VCaP (cell line): ENCODE measurements around the gene LARP6.
"Not testable (repeated sequence)": the region's sequence is repeated elsewhere in the genome, so short reads cannot be mapped to it uniquely, and the experiment has no call there.

Source experiments
- H3K27ac ChIP-seq: fragments of 450-650 bp; 2 replicates; pipeline ENCODE4 v1.5.1; 2017
- TF ChIP-seq, protein P1 (sequence below): fragments of 450-650 bp; conservative IDR thresholded peaks from 2 replicates; pipeline ENCODE4 v1.5.1; 2017; ENCODE audit warnings: mild to moderate bottlenecking, moderate library complexity

LARP6 gene

DNA sequence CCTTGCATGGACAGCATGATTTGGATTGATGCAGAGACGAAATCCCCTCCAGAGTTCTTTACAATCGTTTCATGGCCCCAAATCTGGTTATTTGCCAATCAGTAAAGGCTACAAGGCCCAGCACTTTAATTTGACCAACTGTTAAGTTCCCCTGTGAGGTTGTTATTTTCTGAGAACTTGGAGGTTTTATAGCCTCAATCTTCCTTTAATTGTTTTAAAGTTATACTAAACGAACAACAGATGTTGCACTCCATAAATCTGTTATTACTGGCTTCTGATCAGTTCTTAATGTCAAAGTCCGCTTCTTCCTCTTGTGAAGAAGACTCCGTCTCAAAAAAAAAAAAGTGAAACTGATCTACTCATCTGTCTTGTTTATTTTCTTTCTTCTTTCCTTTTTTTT lies 30.8 kb downstream of the LARP6 start:
- H3K27ac ChIP-seq, result peak overlapping the region; percentile 70; the same call in 1 of the 2 replicates
- TF ChIP-seq, protein P1, sequence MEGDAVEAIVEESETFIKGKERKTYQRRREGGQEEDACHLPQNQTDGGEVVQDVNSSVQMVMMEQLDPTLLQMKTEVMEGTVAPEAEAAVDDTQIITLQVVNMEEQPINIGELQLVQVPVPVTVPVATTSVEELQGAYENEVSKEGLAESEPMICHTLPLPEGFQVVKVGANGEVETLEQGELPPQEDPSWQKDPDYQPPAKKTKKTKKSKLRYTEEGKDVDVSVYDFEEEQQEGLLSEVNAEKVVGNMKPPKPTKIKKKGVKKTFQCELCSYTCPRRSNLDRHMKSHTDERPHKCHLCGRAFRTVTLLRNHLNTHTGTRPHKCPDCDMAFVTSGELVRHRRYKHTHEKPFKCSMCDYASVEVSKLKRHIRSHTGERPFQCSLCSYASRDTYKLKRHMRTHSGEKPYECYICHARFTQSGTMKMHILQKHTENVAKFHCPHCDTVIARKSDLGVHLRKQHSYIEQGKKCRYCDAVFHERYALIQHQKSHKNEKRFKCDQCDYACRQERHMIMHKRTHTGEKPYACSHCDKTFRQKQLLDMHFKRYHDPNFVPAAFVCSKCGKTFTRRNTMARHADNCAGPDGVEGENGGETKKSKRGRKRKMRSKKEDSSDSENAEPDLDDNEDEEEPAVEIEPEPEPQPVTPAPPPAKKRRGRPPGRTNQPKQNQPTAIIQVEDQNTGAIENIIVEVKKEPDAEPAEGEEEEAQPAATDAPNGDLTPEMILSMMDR, result no peak

DNA sequence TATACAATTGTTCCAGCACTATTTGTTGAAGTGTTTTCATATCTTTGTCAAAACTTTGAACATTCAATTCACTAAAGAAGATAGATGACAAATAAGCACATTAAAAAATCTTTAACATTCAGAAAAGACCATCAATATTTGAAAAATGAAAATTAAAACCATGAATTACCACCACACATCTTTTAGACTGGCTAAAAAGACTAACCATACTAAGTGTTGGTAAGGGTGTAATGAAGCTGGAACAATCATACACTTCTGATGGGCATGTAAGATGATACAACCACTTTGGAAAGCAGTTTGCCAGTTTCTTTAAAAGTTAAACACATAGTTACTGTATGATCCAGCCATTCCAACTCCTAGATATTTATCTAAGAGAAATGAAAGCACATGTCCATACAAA lies 33.7 kb downstream of the LARP6 start:
- no peak overlapping the region for H3K27ac ChIP-seq
- TF ChIP-seq, protein P1, result no peak

DNA sequence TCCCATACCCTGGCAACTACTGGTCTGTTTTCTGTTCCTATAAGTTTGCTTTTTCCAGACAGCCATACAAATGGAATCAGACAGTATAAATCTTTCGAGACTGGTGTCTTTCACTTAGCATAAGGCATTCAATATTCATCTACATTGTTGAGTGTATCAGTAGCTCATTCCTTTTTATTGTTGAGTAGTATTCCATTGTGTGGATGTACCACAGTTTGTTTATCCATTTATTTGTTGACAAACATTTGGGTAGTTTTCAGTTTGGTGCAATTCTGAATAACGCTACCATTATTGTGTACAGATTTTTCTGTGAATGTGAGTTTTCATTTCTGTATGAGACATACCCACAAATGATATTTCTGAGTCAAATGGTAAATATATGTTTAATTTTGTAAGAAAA lies 35.4 kb downstream of the LARP6 start:
- no peak overlapping the region for H3K27ac ChIP-seq
- TF ChIP-seq, protein P1, result no peak

DNA sequence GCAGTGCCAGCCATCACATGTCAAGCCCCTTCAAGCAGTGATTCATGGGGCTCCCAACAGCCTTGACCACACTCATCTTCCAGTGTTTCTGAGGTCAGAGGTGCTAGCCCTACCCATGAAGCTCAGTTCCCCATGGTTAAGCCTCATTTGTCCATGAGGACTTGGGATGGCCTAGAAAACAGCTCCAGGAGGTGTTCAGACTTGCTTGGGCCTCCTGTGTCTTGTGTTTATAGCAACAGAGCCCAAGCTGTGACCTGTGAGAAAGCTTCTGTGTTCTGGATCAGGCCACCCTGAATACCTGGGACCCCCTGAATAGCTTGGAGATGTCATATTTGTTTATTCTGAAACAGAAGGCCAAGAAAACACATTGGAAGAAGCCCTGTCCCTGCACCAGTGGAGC lies 36.7 kb downstream of the LARP6 start:
- H3K27ac ChIP-seq, result no peak overlapping the region
- TF ChIP-seq, protein P1, result no peak

DNA sequence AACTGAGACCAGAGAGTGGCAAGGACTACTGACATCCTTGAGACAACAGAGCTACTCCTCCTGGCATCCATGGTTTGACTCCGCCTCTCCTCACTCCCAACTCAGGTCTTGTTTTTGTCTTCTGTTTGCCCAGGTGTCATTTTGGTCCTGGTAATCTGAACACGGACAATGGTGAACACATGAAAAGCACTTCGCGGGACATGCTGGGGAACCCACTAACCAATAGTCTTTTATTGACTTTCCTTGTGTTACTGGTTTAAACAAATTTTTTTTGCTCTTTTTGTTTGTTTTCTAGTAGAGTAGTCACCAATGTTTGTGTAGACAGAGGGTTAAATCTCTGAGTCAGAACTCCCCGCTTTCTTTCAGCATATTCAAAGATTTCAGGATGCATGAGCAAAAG lies 38.4 kb downstream of the LARP6 start:
- TF ChIP-seq, protein P1, result no peak
- no peak overlapping the region for H3K27ac ChIP-seq

DNA sequence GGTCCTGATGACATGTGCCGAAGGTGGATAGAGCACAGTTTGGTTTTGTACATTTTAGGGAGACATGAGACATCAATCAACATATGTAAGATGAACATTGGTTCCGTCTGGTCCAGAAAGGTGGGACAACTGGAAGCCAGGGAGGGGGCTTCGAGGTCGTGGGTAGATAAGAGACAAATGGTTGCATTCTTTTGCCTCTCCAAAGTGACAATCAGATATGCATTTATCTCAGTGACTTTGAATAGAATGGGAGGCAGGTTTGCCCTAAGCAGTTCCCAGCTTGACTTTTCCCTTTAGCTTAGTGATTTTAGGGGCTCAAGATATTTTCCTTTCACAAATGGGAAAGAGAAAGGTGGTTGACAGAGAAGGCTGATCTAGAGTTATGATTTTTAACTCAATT lies 38.9 kb downstream of the LARP6 start:
- H3K27ac ChIP-seq, result not testable (repeated sequence)

DNA sequence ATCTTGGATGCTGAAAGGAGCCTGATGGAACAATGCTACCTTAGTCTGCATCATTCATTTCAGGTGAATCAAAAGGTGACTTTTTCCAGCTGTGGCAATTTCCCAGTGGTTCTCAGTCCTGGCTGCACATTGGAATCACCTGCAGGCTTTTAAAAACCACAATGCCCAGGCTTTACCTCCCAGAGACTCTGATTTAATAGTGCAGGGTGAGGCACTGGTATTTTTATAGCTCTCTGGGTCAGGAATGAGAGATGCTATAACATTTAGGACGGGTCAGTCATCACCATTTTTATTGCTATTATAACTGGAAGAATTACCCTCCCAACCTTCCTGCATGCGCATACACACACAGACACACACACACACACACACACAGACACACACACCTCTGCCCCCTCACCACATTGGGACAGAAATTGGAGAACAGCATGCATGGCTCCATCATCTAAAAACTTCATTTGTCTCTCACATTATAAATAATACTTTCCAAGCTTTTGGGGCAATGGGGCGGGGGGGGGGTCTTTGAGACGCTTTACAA lies 41.1 kb downstream of the LARP6 start:
- TF ChIP-seq, protein P1, result no peak
- no peak overlapping the region for H3K27ac ChIP-seq

DNA sequence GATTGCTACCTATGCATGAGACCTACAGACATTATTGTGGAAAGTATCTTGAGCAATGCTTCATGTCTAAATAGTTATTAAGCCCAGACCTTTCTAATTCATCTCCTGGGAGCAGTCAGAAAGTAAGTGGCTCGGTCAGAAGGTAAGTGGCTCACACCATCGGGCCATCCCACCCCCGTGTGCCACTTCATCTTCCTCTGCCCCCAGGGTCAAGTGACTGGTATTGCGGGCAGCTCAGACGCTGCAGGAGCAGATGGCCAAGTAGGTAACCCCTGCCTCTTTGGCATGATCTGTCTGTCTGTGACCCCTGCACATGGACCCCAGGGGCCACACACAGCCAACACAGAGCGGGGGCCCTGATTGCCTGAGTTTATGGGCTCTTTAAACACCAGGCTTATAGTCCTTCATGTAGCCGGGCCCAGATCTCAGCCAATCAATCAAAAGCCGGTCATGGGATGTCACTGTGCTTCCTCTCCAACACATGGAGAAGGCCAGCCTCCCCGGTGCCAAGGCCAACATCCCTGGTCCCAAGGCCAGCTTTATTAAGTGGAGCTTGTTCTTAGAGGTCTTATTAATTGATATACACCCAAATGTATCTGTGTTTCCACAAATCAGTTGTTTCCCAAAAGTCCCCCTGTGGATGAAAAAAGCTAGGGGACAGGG lies 42.9 kb downstream of the LARP6 start:
- TF ChIP-seq, protein P1, result no peak
- no peak overlapping the region for H3K27ac ChIP-seq
